KG1 (cell line): ENCODE measurements around the gene CFAP20DC.
"Not testable (repeated sequence)": the region's sequence is repeated elsewhere in the genome, so short reads cannot be mapped to it uniquely, and the experiment has no call there.

ENCODE experiments used
- DNase-seq: peaks from one replicate; lab custom pipeline; 2025; lab: John Stamatoyannopoulos, UW

The CFAP20DC gene

GRCh38 chr3:58695284-58695683, 354.5 kb downstream of the CFAP20DC start:
- not testable (repeated sequence) for DNase-seq

GRCh38 chr3:58693940-58694850, 355.6 kb downstream of the CFAP20DC start:
- DNase-seq = no peak

GRCh38 chr3:58692484-58692883, 357.3 kb downstream of the CFAP20DC start:
- no peak for DNase-seq
